Neural crest cell (in vitro differentiated cells): Measurements from ENCODE around the gene GINS2. TPM values are rescaled to one million over a fixed set of nuclear protein-coding genes. Genes with fewer than 3 reads are reported as not detected.

Source experiments
- DNase-seq: peaks from one replicate; pipeline ENCODE4 v3.0.0; 2021; ENCODE audit warnings: low read depth, mixed read lengths, low spot score
- H3K27ac Mint-ChIP-seq: one replicate; pipeline ENCODE4 v1.8.0; 2021; ENCODE audit warnings: mild to moderate bottlenecking, mixed read lengths; ENCODE audit not compliant: unreplicated experiment
- H3K27me3 Mint-ChIP-seq: 2 replicates; pipeline ENCODE4 v1.8.0; 2021; ENCODE audit warnings: low read depth, mild to moderate bottlenecking, mixed read lengths
- H3K36me3 Mint-ChIP-seq: 2 replicates; pipeline ENCODE4 v1.8.0; 2021; ENCODE audit warnings: low read depth, mild to moderate bottlenecking, mixed read lengths
- H3K4me1 Mint-ChIP-seq: 2 replicates; pipeline ENCODE4 v1.8.0; 2021; ENCODE audit warnings: mixed read lengths
- H3K4me3 Mint-ChIP-seq: one replicate; pipeline ENCODE4 v1.8.0; 2021; ENCODE audit warnings: mild to moderate bottlenecking, mixed read lengths
- H3K9me3 Mint-ChIP-seq: 2 replicates; pipeline ENCODE4 v1.8.0; 2021; ENCODE audit warnings: mixed read lengths
- total RNA-seq: library from RNA; stranded (reverse); gene quantifications from 2 replicates; pipeline ENCODE4 v1.2.1, GENCODE V29; 2021
- TF ChIP-seq, protein P1 (sequence below): fragments of 200-600 bp; sonication (generic); conservative IDR thresholded peaks from 2 replicates; pipeline ENCODE4 v1.5.0; 2021; ENCODE audit warnings: antibody characterized with exemption, mild to moderate bottlenecking

The GINS2 gene
- total RNA-seq, 1 donor from 2014 or later: 82.2 TPM

DNA sequence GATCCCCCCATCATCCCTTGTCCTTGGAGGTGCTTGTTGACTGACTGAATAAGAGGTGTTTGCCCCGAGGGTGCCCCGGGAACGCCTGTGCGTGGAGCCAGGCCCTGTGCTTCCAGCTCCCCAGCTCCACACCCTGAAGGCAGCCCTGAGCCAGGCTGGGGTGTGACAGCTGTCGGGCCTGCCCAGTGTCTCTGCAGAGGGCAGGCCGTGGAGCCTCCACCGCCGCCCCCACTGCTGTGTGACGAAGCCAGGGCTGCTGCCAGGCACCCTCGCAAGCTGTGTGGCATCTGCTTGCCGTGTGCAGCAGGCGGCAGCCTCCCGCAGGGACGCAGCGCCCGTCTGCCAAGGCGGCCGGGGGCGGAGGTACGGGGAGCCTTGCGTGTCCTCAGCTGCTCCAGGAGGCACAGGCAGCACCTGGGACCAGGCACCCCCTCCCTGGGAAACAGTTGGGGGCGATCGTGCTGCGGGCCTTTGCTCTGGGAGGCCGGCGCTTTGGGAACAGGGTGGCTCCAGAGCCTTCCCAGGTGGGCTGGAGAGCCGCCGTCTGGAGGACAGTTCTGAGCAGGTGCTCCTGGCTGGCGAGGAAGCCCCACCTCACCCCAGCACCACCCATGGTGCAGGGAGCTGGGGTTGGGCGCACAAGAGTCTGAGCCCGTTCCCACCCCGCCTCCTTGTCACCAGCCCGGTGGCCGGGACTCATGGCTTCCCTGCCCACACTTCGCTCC, 49.1 kb downstream of the GINS2 start:
- no peak overlapping the region for H3K27ac Mint-ChIP-seq
- H3K36me3 Mint-ChIP-seq: no peaks in the 10 kb centered on the region
- peaks cover 3% of the 10 kb centered on the region for H3K27me3 Mint-ChIP-seq
- TF ChIP-seq, protein P1, sequence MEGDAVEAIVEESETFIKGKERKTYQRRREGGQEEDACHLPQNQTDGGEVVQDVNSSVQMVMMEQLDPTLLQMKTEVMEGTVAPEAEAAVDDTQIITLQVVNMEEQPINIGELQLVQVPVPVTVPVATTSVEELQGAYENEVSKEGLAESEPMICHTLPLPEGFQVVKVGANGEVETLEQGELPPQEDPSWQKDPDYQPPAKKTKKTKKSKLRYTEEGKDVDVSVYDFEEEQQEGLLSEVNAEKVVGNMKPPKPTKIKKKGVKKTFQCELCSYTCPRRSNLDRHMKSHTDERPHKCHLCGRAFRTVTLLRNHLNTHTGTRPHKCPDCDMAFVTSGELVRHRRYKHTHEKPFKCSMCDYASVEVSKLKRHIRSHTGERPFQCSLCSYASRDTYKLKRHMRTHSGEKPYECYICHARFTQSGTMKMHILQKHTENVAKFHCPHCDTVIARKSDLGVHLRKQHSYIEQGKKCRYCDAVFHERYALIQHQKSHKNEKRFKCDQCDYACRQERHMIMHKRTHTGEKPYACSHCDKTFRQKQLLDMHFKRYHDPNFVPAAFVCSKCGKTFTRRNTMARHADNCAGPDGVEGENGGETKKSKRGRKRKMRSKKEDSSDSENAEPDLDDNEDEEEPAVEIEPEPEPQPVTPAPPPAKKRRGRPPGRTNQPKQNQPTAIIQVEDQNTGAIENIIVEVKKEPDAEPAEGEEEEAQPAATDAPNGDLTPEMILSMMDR: no peak
- no peaks in the 10 kb centered on the region for H3K9me3 Mint-ChIP-seq
- DNase-seq: no peak
- H3K4me1 Mint-ChIP-seq: peaks cover 5% of the 10 kb centered on the region
- H3K4me3 Mint-ChIP-seq: no peak overlapping the region

DNA sequence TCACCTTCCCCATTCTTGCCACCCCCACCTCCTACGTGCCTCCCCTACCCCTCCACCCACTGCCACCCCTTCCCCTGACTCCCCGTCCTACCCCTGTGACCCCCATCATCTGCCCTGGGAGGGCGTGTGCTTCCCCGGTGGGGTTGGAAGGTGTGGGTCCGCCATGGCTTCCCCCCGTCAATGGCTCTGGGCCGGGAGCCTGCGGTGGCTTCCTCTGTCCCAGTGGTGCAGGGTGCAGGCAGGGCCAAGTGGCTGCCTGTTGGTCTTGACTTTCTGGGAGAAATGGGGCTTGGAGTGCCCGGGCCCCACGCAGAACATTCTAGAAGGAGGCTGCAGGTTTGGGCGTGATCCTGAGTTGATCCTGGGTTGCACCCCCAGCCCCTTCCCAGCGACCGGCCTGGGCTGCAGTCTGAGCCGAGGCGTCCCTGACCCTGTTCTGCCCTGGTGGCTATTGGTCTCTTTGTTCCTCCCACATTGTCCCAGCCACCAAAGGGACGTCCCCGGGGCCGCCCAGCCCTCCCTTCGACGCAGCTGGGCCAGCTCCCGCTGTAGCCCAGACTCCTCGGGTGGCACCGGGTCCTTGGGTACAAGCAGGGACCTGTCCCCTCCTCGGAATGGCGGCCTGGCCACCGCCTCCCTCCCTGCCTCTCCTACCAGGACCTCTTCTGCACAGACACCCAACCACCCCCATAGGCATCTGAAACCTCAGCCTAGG, 49.9 kb downstream of the GINS2 start:
- Mint-ChIP-seq H3K27ac (no peak overlapping the region), H3K36me3 (no peaks in the 10 kb centered on the region), H3K27me3 (peaks cover 3% of the 10 kb centered on the region), H3K9me3 (no peaks in the 10 kb centered on the region), H3K4me1 (peaks cover 5% of the 10 kb centered on the region), H3K4me3 (peak overlapping the region; percentile 15)
- no peak for DNase-seq
- TF ChIP-seq, protein P1: no peak

DNA sequence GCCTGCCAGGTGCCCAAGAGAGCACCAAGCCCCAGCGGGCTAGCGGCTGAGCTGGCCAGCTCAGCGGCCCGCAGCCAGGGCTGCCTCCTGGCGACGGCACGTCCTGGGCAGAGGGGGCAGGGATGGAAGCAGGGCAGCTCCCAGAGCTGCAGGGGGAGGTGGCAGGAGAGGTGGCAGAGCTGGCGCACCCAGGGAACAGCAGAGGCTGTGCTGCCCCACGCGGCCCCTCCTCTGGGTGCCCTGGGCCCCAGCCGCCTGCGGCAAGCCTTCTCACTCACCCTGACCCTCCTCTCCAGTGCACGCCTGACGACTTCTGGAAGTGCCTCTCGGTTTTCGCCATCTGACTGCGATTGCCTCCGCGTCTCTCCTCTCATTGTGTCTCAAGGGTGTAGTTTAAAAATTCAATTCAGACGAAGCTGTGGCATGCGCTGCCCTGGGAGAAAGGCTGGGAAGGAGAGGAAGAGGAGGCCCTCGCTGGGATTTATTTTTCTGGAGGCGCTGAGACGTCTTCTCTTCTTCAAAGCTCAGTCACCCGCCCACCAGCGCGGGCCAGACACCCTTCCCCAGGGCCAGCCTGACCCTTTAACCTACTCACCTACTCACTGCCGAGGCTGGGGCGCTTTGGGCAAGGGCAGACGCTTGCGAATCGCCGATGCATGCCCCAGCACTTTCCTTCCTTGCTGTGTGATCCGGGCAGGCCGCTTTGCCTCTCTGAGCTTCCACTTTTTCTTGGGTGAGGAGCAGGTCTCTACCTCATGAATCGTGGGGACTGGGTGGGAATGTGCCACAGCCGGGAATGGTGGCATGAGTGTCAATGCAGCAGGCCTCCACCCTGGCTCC, 50.7 kb downstream of the GINS2 start:
- no peak for DNase-seq
- Mint-ChIP-seq H3K4me1 (peaks cover 5% of the 10 kb centered on the region), H3K36me3 (no peaks in the 10 kb centered on the region), H3K27ac (no peak overlapping the region), H3K4me3 (no peak overlapping the region), H3K27me3 (peaks cover 3% of the 10 kb centered on the region), H3K9me3 (no peaks in the 10 kb centered on the region)
- TF ChIP-seq, protein P1: no peak

DNA sequence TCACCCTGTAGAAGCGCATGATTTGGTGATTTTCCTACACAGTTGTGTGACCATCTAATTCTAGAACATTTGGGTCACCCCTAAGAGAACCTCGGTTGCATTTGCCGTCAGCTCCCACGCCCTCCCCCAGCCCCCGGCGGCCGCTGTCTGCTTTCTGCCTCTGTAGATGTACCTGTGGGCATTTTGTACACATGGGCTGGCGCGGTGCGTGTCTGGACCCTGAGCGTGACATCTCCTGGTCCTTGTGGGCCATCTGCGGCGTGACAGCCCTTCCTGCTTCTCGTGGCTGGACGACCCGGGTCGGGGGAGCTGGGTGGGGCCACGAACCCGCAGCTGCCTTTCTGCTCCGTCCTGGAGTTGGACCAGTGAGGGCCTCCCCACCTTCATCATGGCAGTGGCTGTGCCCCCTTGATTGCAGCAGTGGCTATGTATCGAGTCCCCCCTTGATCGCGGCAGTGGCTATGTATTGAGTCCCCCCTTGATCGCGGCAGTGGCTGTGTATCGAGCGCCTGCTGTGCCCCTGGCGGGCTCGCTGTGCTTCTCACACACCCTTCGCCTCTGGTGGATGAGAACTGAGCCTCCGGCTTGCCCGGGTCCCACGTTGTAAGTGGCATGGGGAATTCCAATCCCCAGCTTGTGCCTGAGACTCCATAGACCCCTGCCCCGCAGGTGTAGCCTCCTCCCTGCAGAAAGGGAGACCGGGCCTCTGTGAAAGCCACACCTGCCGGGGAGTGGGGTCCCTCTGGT, 51.5 kb downstream of the GINS2 start:
- H3K27ac Mint-ChIP-seq: no peak overlapping the region

More for the DNA sequence above, 51.5 kb downstream of the GINS2 start:
- no peak for DNase-seq
- Mint-ChIP-seq H3K4me1 (peaks cover 5% of the 10 kb centered on the region), H3K36me3 (no peaks in the 10 kb centered on the region), H3K27me3 (peaks cover 3% of the 10 kb centered on the region), H3K4me3 (no peak overlapping the region), H3K9me3 (no peaks in the 10 kb centered on the region)
- TF ChIP-seq, protein P1: no peak
